WTC11 (cell line): ENCODE measurements around the gene WDR81.

Experiments used
- FOXJ3 ChIP-seq: sonication (generic); formaldehyde crosslinking; IDR thresholded peaks from 2 replicates; pipeline ENCODE4 v1.9.0; 2021; ENCODE audit warnings: missing genetic modification reagents, mild to moderate bottlenecking, borderline replicate concordance
- NR2C2 ChIP-seq: sonication (generic); formaldehyde crosslinking; IDR thresholded peaks from 2 replicates; pipeline ENCODE4 v1.8.0; 2022; ENCODE audit warnings: mild to moderate bottlenecking, missing genetic modification reagents
- TF ChIP-seq, protein P1 (sequence below): fragments of 200-600 bp; IDR thresholded peaks from 2 replicates; pipeline ENCODE4 v1.8.0; 2022; ENCODE audit warnings: antibody characterized with exemption
- TF ChIP-seq, protein P2 (sequence below): sonication (generic); formaldehyde crosslinking; IDR thresholded peaks from 2 replicates; pipeline ENCODE4 v1.8.1; 2023; ENCODE audit warnings: mild to moderate bottlenecking, missing genetic modification reagents, moderate library complexity
- TF ChIP-seq, protein P3 (sequence below): sonication (generic); formaldehyde crosslinking; IDR thresholded peaks from 2 replicates; pipeline ENCODE4 v1.8.1; 2022; ENCODE audit warnings: missing genetic modification reagents, borderline replicate concordance
- TF ChIP-seq, protein P4 (sequence below): sonication (generic); formaldehyde crosslinking; IDR thresholded peaks from 2 replicates; pipeline ENCODE4 v1.8.1; 2023; ENCODE audit warnings: mild to moderate bottlenecking, missing genetic modification reagents, moderate library complexity

DNA sequence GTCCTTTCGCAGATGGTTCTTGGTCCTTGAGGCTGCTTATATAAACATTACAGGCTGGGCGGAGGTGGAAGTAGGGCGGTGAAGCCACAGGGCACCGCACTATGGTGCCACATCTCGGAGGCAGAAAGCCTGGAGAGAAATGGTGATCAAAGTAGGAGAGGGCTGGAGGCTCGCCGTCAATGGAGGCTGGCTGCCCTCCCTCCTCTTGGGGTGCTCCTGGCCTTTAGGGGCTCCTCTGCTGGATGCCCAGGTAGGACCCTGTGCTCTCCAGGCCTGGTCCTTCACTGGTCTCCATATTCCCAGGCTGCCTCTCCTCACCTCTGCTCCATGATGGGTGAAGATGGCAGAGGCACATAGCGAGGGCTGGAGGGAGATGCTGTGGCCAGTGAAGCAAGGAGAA lies 12.2 kb upstream of the WDR81 start:
- TF ChIP-seq, protein P1, sequence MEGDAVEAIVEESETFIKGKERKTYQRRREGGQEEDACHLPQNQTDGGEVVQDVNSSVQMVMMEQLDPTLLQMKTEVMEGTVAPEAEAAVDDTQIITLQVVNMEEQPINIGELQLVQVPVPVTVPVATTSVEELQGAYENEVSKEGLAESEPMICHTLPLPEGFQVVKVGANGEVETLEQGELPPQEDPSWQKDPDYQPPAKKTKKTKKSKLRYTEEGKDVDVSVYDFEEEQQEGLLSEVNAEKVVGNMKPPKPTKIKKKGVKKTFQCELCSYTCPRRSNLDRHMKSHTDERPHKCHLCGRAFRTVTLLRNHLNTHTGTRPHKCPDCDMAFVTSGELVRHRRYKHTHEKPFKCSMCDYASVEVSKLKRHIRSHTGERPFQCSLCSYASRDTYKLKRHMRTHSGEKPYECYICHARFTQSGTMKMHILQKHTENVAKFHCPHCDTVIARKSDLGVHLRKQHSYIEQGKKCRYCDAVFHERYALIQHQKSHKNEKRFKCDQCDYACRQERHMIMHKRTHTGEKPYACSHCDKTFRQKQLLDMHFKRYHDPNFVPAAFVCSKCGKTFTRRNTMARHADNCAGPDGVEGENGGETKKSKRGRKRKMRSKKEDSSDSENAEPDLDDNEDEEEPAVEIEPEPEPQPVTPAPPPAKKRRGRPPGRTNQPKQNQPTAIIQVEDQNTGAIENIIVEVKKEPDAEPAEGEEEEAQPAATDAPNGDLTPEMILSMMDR, result no peak
- TF ChIP-seq FOXJ3 (CRISPR knock-in tag), result no peak
- TF ChIP-seq, protein P2, sequence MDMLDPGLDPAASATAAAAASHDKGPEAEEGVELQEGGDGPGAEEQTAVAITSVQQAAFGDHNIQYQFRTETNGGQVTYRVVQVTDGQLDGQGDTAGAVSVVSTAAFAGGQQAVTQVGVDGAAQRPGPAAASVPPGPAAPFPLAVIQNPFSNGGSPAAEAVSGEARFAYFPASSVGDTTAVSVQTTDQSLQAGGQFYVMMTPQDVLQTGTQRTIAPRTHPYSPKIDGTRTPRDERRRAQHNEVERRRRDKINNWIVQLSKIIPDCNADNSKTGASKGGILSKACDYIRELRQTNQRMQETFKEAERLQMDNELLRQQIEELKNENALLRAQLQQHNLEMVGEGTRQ (CRISPR knock-in tag), result no peak
- TF ChIP-seq, protein P3, sequence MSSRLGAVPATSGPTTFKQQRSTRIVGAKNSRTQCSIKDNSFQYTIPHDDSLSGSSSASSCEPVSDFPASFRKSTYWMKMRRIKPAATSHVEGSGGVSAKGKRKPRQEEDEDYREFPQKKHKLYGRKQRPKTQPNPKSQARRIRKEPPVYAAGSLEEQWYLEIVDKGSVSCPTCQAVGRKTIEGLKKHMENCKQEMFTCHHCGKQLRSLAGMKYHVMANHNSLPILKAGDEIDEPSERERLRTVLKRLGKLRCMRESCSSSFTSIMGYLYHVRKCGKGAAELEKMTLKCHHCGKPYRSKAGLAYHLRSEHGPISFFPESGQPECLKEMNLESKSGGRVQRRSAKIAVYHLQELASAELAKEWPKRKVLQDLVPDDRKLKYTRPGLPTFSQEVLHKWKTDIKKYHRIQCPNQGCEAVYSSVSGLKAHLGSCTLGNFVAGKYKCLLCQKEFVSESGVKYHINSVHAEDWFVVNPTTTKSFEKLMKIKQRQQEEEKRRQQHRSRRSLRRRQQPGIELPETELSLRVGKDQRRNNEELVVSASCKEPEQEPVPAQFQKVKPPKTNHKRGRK, result no peak
- TF ChIP-seq NR2C2 (CRISPR knock-in tag), result no peak
- TF ChIP-seq, protein P4, sequence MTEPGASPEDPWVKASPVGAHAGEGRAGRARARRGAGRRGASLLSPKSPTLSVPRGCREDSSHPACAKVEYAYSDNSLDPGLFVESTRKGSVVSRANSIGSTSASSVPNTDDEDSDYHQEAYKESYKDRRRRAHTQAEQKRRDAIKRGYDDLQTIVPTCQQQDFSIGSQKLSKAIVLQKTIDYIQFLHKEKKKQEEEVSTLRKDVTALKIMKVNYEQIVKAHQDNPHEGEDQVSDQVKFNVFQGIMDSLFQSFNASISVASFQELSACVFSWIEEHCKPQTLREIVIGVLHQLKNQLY, result no peak
